SKM-1 (cell line): ENCODE measurements around the gene CCDC137.
"Not testable (repeated sequence)": the region's sequence is repeated elsewhere in the genome, so short reads cannot be mapped to it uniquely, and the experiment has no call there.

Experiments
- DNase-seq: peaks from one replicate; lab custom pipeline; 2025; ENCODE audit not compliant: unreplicated experiment; lab: John Stamatoyannopoulos, UW

CCDC137 gene

DNA sequence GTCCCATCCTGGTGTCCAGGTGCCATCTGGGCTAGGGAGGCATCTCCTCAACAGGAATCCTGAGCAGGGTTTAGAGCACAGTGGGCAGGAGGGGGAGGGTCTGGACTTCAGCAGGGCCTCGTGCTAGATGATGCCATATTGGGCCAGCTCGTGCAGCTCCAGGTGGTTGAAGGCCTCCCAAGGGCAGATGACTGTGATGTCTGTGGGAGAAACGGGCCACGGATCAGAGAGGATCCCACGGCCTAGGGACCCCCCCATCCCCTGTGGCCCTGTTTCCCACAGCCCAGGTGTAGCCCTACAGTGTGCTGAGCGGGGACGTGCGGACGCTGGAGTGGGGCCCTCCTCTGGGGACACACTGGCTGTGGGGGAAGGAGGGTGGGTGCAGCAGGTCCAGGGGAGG lies 15.6 kb upstream of the CCDC137 start:
- no peak for DNase-seq

DNA sequence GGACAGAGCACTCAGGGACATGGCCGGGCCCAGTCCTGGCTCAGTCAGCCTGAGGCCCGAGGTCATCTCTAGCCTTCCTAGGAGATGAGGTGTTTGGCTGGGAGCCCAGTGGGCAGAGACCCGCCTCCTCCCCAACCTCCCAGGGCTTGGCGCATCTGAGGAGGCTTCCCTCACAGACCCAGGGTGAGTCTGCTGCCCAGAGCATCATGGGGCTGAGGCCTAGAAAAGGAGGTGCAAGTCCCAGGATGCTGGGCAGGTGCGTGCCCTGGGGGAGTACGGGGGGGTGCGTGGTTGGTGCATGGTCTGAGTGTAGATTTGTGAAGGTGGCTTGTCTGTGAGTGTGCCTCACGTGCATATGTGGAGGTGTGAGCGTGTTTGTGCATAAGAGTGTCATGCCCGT lies 14.8 kb upstream of the CCDC137 start:
- DNase-seq, result no peak

DNA sequence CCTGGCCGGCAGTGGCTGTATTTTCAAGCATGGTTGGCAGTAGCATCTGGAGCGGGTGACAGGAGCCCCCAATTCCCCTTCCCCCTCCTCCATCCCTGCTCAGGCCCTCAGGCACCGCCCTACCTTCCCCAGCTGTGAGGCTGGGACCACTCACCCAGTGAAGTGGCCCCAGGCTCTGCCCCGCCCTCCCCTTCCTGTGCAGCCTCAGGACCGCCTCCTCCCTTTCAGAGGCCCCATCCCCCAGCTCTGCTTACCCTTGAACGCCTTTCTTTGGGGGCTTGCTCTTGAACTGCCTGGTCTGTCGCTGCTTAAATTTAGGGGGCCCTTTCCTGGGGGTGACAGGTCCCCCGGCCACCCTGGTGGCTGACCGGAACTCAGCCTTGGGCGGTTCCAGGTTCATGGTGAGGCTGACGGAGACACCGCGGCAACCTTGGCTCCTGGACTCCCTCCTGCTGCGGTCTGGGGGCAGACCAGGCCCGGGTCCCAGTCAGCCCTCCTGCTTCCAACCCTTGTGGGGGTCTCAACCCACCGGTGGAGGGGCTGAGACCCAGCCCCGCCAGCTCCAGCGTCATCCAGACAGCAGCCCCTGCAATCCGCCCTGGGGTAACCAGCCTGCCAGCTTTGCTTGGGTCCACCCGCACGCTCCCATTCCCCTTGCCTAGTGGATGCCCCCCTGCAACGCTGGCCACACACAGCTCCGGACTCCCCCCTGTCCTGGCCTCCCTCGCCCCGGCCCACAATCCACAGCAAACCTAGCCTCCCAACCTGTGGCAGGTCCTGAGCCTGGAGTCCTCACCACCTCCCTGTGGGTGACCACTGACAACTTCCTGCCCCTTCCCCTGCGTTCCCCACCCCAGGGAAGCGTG lies 13.4 kb upstream of the CCDC137 start:
- no peak for DNase-seq

DNA sequence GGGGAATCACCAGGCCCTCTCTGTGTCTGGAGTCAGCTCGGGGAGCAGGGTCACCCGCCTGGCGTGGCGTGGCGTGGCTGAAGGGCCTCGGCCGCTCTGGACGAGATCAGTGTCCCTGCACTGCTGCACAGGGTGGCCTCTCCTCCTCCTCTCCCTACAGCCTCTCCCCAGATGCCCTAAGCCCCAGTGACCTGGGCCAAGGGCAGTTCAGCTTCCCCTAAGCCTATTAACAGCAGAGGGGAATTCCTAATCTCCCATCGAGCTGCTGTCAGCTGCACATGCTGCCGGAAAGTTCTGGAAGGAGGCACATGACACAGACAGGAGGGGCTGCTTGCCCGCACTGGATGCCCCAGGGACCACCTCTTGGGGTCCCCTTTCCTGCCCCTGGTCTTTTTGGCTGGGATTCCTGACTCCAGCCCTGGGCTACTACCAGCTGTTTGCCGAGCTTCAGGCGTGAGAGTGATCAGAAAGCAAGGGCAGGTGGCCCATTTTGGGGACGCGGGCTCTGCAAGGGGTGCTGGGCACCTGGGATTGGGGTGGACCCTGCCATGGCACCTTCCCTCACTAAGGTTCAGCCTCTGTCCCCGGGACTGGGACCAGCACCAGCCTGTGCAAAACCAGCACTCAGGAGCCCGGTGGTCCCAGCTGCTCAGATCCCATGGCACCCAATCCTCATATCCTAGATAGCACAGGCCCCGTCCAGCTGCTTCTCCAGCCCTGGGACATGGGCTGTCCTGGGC lies 11.0 kb upstream of the CCDC137 start:
- DNase-seq, result no peak

DNA sequence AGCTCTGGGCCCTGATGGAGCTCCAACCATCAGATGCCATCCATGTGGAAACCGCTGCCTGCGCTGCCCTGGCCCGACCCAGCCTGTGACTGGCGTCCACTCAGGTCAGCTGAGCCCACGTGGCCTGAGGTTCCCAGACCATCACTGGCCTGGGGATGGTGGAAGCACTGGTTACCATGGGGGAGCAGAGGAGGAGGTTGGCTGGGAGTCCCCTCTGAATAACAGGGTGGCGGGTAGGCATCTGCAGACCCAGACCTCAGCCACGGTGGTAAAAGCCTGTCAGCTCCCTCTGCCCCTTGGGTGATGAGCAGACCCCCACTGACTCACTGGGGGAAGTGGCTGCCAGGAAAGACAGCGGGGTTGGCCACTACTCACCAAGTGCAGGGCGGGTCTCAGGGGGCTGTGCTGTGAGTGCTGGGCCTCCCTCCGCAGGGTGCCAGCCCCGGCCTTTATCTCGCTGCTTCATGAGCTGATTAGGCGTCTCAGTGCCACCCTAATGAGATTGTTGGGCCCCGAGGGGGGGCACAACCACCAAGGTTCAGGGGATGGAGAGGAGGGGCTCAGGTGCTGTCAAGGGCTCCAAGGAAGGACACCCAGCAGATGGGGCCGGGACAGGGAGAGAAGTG lies 10.3 kb upstream of the CCDC137 start, which contains the start of gene PDE6G:
PDE6G (minus strand) TSS at position 425 of the 626 bp plus-strand sequence. CDS start 3,237 bp downstream, outside the sequence.
- DNase-seq, result no peak

DNA sequence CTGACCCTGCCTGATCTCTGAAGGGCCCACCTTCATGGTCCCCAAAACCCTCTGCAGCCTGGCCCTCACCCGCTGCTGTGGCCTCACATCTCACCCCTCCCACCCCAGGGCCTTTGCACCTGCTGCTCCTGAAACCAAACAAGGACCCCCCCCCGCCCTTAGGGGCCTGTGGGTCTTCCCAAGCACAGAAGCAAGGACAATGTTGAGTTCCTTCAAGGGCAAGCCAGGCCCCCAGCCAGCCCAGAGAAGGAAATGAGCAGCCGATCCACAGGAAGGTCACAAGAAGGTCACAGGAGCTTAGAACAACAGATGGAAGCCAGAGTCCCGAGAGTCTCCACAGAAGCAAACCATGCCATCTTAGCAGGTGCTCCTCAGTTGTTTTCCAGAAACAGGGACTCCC lies 9.7 kb upstream of the CCDC137 start:
- DNase-seq, result peak; percentile 50

DNA sequence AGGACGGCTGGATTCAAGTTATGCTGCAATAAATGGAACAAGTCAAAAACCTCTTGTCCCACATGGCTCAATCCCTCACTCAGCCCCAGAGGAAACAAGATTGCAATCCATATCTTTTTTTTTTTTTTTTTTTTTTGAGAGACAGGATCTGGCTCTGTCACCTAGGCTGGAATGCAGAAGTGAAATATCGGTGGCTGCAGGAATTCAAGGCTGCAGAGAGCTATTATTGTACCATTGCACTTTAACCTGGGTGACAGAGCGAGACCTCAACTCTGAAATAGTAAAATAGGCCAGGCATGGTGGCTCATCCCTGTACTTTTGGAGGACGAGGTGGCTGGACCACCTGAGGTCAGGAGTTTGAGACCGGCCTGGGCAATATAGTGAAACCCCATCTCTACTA lies 7.5 kb upstream of the CCDC137 start:
- DNase-seq, result no peak

DNA sequence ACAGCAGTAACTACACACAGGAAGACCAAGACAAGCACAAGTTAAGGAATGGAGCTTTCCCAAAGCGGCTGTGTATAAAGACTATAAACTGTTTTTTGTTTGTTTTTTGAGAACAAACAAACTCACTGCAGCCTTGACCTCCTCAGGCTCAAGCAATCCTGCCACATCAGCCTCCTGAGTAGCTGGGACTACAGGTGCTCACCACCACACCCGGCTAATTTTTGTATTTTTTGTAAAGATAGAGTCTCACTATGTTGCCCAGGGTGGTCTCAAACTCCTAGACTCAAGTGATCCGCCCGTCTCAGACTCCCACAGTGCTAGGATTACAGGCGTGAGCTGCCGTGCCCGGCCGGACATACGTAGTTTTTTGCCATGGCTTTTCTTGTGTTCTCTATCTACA lies 6.1 kb upstream of the CCDC137 start:
- no peak for DNase-seq

DNA sequence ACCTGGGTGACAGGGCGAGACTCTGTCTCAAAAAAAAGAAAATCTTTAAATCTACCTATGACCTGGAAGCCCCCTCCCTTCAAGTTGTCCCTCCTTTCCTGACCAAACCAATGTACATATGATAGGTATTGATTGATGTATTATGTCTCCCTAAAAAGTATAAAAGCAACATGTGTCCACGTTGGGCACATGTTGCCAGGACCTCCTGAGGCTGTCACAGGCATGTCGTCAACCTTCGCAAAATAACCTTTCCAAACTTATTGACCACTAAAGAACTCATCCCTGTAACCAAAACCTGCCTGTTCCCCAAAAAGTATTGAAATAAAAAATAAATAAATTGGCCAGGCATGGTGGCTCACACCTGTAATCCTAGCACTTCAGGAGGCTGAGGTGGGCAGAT lies 4.5 kb upstream of the CCDC137 start:
- DNase-seq, result no peak

DNA sequence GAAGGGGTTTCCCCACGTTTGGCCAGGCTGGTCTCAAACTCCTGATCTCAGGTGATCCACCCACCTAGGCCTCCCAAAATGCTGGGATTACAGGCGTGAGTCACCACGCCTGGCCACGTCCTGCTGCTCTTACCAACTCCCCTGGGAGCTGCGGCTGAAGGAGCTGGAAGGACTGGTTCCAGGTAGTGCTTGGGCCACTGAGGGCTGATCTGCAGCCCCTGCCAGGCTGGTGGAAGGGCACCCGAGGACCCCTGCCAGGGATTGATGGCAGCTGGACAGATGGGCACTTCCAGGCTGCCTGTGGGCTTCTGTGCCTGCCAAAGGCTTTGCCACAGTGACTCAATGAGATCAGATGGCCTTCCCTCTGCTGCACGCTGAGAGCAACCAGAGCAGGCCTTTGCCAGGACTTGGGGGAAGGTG lies 2.5 kb upstream of the CCDC137 start:
- DNase-seq, result no peak

DNA sequence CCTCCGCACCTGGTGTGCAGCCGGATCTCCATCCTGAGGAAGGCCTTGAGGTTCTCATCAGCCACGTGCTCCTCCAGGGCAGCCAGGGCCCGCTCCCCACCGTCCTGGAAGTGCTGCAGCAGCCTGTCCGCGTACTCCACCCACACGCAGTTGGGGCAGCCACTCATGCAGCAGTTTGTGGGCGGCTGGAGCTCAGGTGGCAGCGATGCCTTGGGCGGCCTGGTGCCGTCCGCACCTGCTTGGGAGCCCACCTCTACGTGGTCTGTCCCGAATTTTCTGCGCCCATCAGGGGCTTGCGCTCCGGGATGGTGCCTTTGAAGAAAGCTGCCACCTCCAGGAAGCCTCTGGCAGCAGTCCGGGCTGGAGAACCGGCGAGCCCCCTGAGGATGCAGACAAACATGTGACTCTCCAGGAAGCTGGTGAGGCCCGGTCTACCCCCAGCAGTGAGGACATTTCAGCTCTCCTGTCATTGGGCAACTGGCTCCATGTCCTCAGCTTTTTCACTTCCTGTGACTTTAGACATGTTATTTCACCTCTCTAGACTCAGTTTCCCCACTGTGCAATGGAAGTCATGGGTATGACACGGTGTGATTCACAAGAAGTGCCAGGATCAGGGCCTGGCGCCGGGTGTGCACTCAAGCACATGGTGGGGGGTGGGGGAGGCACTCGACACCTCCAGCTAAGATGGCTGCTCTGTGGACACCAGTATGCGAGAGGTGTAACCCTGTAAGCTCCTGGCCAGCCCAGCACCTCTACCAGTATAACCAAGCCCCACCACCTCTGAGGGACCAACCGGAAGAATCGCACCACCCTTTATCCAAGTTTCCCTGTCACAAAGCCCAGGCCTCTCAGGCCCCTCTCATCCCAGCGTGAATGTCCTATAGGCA lies 1.1 kb upstream of the CCDC137 start:
- no peak for DNase-seq

DNA sequence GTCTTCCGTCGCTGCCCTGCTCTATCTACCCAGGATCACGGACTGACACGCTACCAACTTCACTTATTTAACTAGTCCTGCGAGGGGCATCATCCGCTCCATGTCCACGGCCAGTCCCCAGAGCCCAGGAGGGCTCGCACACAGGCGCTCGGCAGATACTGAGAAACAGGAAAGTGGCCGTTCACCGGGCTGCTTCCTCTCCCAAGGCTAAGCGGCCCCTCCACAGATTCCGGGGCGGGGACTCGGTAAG lies 520 bp upstream of the CCDC137 start:
- DNase-seq, result no peak

DNA sequence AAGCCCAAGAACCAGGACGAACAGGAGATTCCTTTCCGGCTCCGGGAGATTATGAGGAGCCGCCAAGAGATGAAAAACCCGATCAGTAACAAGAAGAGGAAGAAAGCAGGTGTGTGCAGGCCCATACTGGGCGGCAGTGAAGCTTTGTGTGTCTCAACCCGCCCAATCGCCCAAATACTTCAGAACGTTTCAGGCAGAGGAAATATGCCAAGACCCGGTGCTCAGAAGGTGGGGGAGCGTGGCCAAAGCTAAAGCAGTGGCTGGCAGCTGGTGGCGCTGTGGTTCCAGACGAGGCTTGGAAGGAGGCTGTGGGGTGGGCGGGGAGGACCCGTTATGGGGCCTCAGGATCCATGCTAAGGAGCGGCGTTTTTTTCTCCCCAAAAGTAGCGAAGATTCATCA lies 1.2 kb downstream of the CCDC137 start:
- DNase-seq, result no peak

DNA sequence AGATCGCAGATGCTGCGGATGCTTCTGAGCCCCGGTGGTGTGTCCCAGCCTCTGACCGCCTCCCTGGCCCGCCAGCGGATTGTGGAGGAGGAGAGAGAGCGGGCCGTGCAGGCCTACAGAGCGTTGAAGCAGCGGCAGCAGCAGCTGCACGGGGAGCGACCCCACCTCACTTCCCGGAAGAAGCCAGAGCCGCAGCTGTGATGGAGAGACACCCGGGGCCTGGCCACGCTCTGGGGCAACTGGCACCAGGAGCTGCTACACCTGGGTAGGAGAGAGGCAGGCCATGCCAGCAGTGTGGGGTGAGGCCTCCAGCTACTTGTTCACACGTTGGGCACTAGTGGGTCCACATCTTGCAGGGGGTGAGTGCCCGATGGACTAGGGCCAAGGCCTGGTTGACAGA lies 6.0 kb downstream of the CCDC137 start:
- DNase-seq, result no peak

DNA sequence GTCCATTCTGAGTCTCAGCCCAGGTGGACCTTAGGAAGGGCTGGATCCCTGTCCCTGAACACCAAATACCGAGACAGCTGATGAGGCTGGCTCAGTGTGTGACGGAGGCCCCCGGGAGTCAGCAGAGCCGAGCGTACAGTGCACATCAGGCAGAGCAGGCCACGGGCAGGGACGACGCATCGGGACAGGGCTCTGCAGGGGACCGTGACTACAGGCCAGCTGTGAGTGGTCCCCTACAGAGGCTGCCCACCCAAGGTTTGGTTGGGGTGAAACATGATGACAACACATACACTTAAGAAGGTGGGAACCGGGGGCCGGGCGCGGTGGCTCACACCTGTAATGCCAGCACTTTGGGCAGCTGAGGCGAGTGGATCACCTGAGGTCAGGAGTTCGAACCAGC lies 6.4 kb downstream of the CCDC137 start:
- DNase-seq, result no peak

DNA sequence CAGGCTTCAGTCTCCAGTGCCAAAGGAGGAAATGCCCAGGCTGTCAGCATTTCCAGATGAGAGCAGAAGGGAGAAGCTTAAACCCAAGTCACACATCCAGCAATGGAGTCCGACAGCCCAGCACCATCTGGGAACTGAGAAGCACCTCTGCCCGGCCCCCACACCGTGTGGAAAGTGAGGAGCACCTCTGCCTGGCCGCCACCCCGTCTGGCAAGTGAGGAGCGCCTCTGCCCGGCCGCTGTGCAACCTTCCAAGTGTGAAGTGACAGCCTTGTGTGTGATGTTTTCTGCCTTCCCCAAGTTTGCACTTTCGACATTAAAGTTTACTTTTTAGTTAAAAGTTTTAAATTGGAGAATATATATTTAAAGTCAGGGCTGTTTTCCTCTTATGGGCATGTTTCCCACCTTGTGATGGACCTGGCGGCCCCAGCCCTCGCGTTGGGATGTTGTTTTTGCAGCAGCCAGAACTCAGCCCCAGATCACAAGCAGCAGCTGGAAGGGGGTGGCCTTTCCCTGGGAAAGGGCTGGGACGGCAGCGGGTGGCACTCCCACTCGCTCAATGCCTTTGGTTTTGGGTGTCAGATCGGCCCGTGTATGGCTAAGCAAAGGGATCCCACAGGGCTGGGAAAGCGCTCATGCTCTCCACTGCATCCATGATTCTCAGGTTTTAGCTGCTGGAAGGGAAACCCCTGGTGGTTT lies 7.2 kb downstream of the CCDC137 start:
- no peak for DNase-seq

DNA sequence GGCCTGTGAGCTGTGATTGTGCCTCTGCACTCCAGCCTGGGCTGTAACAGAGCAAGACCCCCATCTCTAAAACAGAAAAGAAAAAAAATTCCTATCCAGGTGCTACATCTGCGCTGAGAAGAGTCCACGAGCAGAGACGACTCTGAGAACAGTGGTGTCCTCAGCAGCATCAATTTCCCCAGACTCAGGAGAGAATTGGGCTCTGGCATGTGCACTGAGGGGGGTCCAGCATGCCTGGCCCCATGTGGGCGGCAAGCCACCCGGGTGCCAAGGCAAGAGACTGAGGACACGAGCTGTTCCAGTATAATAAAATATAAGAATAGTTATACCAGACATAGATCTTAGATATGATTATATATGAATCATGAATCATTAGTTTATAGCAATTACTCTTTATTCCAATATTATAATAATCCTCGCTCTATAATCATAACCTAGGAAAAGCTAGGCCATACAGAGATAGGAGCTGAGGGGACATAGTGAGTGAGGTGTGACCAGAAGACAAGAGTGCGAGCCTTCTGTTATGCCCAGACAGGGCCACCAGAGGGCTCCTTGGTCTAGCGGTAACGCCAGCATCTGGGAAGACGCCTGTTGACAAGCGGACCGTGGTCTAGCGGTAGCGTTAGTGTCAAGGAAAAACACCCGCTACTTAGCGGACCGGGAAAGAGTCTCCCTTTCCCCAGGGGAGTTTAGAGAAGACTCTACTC lies 9.1 kb downstream of the CCDC137 start:
- DNase-seq, result not testable (repeated sequence)

DNA sequence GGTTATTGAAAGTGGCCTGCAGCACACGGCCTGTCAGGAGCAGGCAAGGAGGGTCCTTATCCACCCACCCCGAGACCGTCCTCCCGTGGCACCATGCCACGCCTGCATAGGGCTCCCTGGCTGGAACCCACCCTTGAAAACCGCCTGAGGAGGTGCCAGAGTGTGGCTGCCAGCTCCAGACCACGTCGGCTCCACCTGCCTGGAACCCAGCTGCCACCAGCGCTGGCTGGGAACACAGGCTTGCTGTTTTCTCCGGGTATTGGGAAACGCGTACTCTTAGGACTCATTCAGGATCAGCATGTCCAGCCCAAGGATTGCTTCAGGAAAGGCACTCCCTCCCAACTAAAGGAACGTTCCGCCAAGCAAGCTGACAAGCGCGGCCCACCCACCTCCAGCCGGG lies 10.4 kb downstream of the CCDC137 start:
- no peak for DNase-seq

DNA sequence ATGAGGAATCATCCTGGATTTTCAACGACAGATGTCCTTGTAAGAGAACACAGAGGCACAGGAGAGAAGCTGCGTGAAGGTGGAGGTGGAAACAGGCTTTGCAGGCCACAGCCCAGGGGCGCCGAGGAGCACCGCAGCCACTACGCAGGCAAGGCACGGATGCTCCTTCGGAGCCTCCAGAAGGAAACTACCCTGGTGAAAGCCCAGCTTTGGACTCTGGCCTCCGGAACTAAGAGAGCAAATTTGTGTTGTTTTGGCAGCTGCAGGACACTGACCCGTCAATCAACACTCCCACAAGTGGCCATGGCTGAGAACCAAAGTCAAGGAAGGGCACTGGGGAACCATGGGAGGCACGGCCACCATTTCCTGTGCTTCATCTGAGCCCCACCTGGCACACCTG lies 13.6 kb downstream of the CCDC137 start:
- DNase-seq, result no peak

DNA sequence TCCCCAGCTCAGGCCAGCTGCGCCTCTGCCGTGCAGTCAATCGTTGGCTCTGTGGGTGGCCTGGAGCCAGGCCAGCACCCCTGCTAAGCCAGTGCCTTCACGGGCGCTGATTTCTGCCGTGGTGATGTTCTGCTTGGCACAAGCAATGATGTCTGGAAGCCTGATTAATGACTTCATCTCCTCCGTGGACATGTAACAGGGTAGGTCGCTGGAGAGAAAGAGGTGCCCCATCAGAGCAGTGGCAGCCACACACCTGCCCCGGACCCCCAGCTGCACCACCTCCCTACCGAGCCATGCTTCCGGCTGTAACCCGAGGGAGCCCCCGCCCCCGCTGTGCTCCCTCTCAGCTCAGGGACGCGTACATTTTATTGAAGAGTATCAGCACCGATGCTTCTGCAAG lies 15.1 kb downstream of the CCDC137 start:
- no peak for DNase-seq
